Stimulated activated CD4-positive, alpha-beta T cell treated with anti-CD3 and anti-CD28 coated beads, TNF-alpha, amount 100 ng/mL, for 4 hours (primary cell): Measurements from ENCODE around the gene CASP3.
"Not testable (repeated sequence)": the region's sequence is repeated elsewhere in the genome, so short reads cannot be mapped to it uniquely, and the experiment has no call there.

Experiments
- DNase-seq, 3 experiments: peaks; one replicate each; pipeline ENCODE4 v3.0.0-alpha.2; 2020; ENCODE audit warnings: low read depth in 3 of 3

Gene CASP3

GRCh38 chr4:184596617-184597185 lies 52.5 kb downstream of the CASP3 start:
- no peak for DNase-seq

GRCh38 chr4:184596044-184596616 lies 53.1 kb downstream of the CASP3 start:
- DNase-seq, result no peak

- DNase-seq, result no peak
Measured at GRCh38 chr4:184595430-184595829, 53.8 kb downstream of the CASP3 start.

GRCh38 chr4:184593461-184593860 lies 55.8 kb downstream of the CASP3 start:
- DNase-seq, result no peak

GRCh38 chr4:184591747-184592270 lies 57.4 kb downstream of the CASP3 start:
- not testable (repeated sequence) for DNase-seq

- DNase-seq, result no peak
Measured at GRCh38 chr4:184591070-184591677, 58.1 kb downstream of the CASP3 start.

GRCh38 chr4:184590196-184590595 lies 59.1 kb downstream of the CASP3 start:
- no peak for DNase-seq

- no peak for DNase-seq
Measured at GRCh38 chr4:184588893-184589292, 60.4 kb downstream of the CASP3 start.

- DNase-seq, result no peak
Measured at GRCh38 chr4:184587701-184588100, 61.5 kb downstream of the CASP3 start.

GRCh38 chr4:184587221-184587620 lies 62.0 kb downstream of the CASP3 start:
- DNase-seq, result no peak

GRCh38 chr4:184583738-184584502 lies 65.3 kb downstream of the CASP3 start:
- no peak for DNase-seq
